SK-N-SH treated with all-trans-retinoic acid at 6 μM for 48 hours (cell line): ENCODE data around the gene RFPL1.

Experiments used
- BACH2 ChIP-seq: fragments of 250-450 bp; sonication (Bioruptor Pico); IDR thresholded peaks from 2 replicates; pipeline ENCODE4 v1.9.0; 2021; ENCODE audit warnings: mild to moderate bottlenecking, borderline replicate concordance
- CSRNP3 ChIP-seq: fragments of 250-450 bp; sonication (Bioruptor Pico); IDR thresholded peaks from 2 replicates; pipeline ENCODE4 v1.5.1; 2021; ENCODE audit warnings: mild to moderate bottlenecking, moderate library complexity
- ESRRG ChIP-seq: fragments of 250-450 bp; sonication (Bioruptor Pico); IDR thresholded peaks from 2 replicates; pipeline ENCODE4 v1.6.1; 2021; ENCODE audit warnings: mild to moderate bottlenecking
- GLIS3 ChIP-seq: fragments of 250-450 bp; sonication (Bioruptor Pico); IDR thresholded peaks from 2 replicates; pipeline ENCODE4 v1.5.0; 2020; ENCODE audit warnings: mild to moderate bottlenecking, moderate library complexity
- ISL1 ChIP-seq: fragments of 250-450 bp; sonication (Bioruptor Pico); IDR thresholded peaks from 2 replicates; pipeline ENCODE4 v2.1.2; 2022; ENCODE audit warnings: mild to moderate bottlenecking, moderate library complexity
- OSR1 ChIP-seq: fragments of 250-450 bp; sonication (Bioruptor Pico); IDR thresholded peaks from 2 replicates; pipeline ENCODE4 v1.8.0; 2022; ENCODE audit warnings: moderate library complexity, mild to moderate bottlenecking, inconsistent platforms
- PPARA ChIP-seq: fragments of 250-450 bp; sonication (Bioruptor Pico); IDR thresholded peaks from 2 replicates; pipeline ENCODE4 v1.5.0; 2020; ENCODE audit warnings: mild to moderate bottlenecking, borderline replicate concordance
- RARB ChIP-seq: fragments of 250-450 bp; sonication (Bioruptor Pico); IDR thresholded peaks from 2 replicates; pipeline ENCODE4 v1.8.0; 2021; ENCODE audit warnings: mild to moderate bottlenecking, moderate library complexity
- TCF4 ChIP-seq: fragments of 250-450 bp; sonication (Bioruptor Pico); IDR thresholded peaks from 2 replicates; pipeline ENCODE4 v1.8.0; 2021; ENCODE audit warnings: mild to moderate bottlenecking, moderate library complexity, borderline replicate concordance
- TOX ChIP-seq: fragments of 250-450 bp; sonication (Bioruptor Pico); IDR thresholded peaks from 2 replicates; pipeline ENCODE4 v1.8.0; 2021; ENCODE audit warnings: mild to moderate bottlenecking, moderate library complexity, borderline replicate concordance
- ZC3H10 ChIP-seq: fragments of 250-450 bp; sonication (Bioruptor Pico); IDR thresholded peaks from 2 replicates; pipeline ENCODE4 v1.5.1; 2021; ENCODE audit warnings: mild to moderate bottlenecking, moderate library complexity
- ZFP30 ChIP-seq: fragments of 450-650 bp; formaldehyde crosslinking; IDR thresholded peaks from 2 replicates; pipeline ENCODE4 v1.5.0; 2022; ENCODE audit warnings: mild to moderate bottlenecking, moderate library complexity
- ZNF565 ChIP-seq: fragments of 450-650 bp; formaldehyde crosslinking; conservative IDR thresholded peaks from 2 replicates; pipeline ENCODE4 v1.5.0; 2020; ENCODE audit warnings: low read depth, mild to moderate bottlenecking, moderate library complexity

DNA sequence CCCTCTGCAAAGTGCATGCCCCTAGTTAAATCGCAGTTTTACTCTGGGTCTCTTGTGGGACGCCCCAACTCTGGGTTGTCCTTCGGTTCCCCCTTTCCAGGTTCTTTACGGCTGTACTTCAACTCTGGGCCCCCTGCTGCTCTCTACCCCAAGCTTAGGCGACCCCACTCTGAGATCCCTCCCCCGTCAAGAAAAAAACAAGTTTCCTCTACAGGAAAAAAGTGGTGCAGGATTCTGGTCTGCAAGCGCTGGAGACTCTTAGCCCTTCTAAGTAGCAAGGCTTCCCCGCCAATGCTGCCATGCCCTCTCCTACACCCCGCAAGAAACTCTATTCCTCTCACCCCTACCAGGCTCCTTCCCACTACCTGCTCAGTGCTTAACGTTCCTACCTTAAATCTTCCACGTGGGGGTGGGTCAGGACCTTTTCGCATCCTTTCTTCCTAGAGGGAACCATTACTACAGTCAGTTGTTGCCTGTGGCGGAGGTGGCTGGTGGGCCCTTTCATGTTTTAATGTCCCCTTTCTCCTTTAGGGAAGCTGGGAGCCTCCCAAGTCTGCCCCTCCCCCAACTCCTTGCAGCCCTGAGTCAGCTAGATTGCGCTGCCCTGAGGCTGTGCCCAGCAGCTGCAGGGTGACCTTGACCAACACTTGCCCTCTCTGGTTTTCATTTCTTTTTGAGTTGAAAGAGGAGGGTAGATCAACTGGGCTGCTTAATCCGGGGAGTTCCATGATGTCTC lies 43.0 kb downstream of the RFPL1 start:
- TF ChIP-seq PPARA (CRISPR knock-in tag): no peak
- no peak for TF ChIP-seq TOX (CRISPR knock-in tag)
- TF ChIP-seq ZFP30 (CRISPR knock-in tag): no peak
- no peak for TF ChIP-seq ZC3H10
- TF ChIP-seq ESRRG: no peak
- TF ChIP-seq TCF4 (CRISPR knock-in tag): no peak
- TF ChIP-seq RARB (CRISPR knock-in tag): no peak
- no peak for TF ChIP-seq OSR1 (CRISPR knock-in tag)
- no peak for TF ChIP-seq BACH2 (CRISPR knock-in tag)
- TF ChIP-seq ZNF565 (CRISPR knock-in tag): no peak
- TF ChIP-seq GLIS3 (CRISPR knock-in tag): no peak
- TF ChIP-seq CSRNP3: no peak
- no peak for TF ChIP-seq ISL1
